Activated CD4-positive, alpha-beta T cell treated with anti-CD3 and anti-CD28 coated beads, Interleukin-2, amount 50 U/mL, for 16 hours (primary cell): ENCODE data around the gene NGF.
A peak's percentile ranks its signal among the peaks of the same experiment; 100 is the strongest.
"Not testable (repeated sequence)": the region's sequence is repeated elsewhere in the genome, so short reads cannot be mapped to it uniquely, and the experiment has no call there.

Experiments used
- DNase-seq: peaks from one replicate; pipeline ENCODE4 v3.0.0-alpha.2; 2020

NGF gene

GRCh38 chr1:115332813-115333608 lies 5.0 kb downstream of the NGF start:
- DNase-seq, result peak; percentile 24

GRCh38 chr1:115331558-115332331 lies 6.3 kb downstream of the NGF start:
- DNase-seq, result no peak

DNA sequence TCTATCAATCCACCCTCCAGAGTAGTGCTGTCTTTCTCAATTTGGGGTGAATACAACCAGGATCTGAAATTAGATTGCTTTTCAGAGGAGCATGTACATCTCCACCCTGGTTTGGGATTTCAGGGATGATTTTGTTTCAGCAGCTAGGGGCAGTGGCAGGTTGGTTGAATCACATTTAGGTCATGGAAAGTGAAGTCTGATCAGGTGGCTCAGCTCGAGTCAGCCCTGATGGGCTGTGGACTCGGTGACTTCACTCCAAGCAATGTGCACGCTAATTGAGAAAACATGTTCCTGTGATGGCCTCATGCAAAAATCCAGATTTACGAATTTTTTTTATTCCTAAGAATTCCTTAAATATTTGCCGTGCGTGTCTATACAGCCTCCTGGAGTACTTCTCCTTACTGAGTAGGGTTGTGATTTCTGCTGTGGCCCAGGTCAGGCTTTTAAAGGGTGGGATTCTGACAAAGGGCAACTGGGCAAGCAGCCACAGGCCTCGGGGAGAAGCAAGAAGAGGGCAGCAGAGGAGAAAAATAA lies 7.5 kb downstream of the NGF start:
- no peak for DNase-seq

GRCh38 chr1:115329965-115330364 lies 8.1 kb downstream of the NGF start:
- DNase-seq, result no peak

- DNase-seq, result no peak
These were observed 10.8 kb downstream of the NGF start for GRCh38 chr1:115327270-115327669.

GRCh38 chr1:115326419-115326818 lies 11.6 kb downstream of the NGF start:
- no peak for DNase-seq

DNA sequence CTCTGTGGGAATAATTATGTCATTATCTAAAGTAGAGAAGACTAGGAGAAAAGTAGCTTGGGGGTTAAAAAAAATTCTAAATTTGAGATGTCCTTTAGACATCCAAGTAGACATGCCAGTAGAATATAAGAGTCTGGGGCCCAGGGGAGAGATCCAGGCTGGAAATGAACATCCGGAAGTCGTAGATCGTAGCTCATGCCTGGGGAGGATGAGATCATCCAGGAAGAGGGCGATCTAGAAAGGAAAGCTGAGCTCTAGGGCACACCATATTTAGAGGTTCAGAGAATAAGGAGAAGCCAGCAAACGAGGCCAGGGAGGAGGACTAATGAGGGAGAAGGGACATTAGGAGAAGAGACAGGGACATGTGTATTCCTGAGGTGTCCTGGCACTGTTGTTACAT lies 12.2 kb downstream of the NGF start:
- DNase-seq, result no peak

GRCh38 chr1:115324649-115325420 lies 13.2 kb downstream of the NGF start:
- no peak for DNase-seq

- no peak for DNase-seq
These were observed 14.6 kb downstream of the NGF start for GRCh38 chr1:115323366-115324004.

DNA sequence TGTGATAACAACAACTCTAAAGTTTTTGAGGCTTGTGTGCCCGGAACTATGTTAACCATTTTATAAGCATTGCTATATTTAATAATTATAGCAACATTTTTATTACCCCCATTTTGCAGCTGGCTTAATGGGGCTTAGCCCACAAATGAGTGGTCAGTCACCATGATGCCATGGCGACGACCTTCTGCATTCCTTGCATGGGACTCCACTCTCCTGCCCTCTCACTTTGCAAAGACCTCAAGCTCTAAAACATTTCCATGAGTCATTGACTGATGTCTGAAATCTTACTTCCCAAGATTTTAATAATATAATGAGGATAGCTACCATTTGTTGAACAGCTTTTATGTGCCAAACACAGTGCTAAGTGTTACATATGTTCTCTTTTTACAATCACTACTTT lies 15.4 kb downstream of the NGF start:
- DNase-seq, result no peak

GRCh38 chr1:115320377-115320776 lies 17.7 kb downstream of the NGF start:
- no peak for DNase-seq

DNA sequence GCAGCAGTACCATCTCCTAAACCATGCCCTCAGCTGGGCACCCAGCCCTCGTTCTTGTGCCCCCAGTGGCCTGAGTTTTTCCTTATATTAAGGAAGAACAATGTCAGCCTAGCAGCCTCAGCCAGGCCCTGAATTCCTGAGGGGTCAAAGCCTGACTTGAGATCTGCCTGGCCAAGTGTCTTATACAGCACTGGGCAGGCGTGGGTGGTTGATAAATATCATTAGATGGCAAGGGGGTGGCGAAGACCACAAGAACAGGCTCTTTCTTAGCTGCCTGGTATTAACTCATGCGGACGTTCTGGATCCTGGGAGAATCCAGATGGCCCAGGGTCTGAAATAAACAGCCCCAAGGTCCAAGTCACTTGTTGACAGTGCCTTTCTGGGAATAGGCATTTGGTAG lies 18.3 kb downstream of the NGF start:
- DNase-seq, result no peak

GRCh38 chr1:115317101-115318012 lies 20.7 kb downstream of the NGF start:
- no peak for DNase-seq

GRCh38 chr1:115314765-115315164 lies 23.3 kb downstream of the NGF start:
- no peak for DNase-seq

DNA sequence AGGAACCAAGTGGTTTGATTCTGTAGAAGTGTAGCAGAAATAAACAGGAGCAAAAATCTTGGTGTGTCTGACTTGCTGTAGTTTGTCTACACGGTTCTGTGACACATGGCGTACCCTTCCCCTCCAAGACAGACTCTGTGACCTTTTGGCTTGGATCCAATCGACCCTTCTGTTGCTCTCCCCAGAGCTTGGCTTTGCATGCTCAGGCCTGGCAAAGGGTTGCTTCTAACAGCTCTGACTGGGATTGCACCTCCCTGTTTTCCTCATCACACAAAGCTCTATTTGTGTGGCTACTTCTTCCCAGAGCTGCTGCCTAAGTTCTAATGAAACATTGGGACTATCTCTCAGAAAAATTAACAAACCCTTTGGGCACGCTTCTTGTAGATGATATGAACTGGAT lies 24.0 kb downstream of the NGF start:
- no peak for DNase-seq

DNA sequence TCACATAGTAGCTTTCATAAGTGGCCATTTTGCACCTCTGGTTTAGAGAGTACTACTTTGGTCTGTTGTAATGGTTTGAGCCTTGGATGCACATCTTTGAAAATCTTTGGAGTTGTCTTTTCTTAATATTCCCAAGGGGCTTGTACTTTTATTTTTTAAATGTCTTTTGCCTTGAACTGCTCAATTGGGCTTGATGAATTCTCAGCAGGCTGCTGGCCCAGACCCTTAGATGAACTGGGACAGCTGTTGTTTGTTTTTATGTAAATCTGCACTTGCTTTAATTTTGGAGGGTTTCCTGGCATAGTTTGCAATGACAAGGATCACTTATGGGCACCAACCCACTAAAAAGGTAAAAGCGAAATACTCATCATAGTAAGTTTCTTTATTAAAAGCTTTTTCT lies 24.9 kb downstream of the NGF start:
- no peak for DNase-seq

DNA sequence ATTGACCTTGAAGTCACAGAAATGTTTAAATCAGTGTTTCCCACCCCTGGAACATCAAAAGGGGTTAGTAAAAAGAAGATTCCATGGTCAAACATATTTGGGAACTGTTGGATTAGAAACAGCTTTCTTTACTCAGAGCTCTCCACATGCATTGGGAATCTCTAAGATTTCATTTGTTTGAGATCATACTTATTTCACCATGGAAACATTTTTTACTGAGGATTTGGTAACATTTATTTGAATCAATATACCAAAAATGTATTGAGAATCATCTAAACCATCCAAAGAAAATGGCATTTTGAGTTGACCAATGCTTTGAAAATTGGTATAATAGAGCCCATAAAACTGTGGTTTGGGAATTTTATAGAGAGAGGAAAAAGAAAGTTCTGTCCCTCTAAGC lies 25.3 kb downstream of the NGF start:
- DNase-seq, result no peak

DNA sequence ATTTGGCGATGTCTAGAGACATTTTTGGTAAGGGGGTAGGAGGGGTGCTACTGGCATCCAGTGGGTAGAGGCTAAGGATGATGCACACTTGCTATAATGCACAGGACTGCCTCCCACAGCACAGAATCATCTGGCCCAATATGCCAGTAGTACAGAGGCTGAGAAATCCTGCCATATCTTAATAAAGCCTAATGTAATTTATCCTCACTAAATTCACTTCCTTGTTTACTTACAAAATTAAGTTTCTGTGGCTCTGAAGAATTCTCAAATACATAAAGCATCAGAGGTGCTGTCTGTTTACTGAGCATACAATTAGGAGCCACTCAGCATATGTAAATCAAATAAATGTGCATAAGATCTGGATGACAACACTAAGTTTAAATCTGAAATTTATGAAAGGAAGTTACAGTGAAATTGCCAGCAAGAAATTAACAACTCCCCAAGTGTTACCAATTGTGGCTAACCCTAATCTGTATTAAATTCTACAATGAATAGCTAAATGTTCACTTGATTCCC lies 26.5 kb downstream of the NGF start:
- no peak for DNase-seq

DNA sequence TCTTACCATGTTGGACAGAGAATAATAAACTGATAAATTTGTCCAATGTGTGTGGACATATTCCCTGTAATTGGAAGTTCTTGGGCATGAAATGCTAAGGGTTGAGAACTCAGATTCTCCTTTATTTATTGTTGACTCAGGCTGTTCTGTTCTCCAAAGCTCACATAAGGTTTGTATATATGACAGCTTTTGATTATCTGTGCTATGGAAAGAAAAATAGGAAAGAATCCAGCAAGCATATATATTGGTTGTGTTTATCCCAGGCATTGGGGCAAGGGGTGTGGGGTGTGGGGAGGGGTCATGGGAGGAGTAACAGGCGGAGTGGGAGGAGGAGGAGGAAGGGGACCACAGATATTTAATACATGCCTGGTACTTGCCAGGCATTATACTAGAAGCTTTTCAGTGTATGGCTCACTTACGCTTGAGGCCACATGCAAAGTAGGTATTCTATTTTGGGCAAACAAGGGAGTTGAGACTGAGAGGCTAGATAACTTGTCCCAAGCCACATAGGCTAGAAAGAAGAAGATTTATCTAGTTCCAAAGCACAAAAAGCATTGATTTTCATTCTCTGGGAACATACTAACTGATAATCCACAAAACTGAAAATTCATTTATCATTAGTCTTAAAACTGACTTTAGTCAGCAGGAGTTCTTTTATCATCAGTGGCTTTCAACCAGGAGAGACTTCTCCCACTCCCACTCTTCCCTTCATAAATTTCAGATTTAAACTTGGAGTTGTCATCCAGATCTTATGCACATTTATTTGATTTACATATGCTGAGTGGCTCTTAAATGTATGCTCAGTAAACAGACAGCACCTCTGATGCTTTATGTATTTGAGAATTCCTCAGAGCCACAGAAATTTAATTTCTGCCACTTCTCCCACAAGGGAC lies 27.2 kb downstream of the NGF start:
- DNase-seq, result no peak

- DNase-seq, result not testable (repeated sequence)
These were observed 28.5 kb downstream of the NGF start for GRCh38 chr1:115309504-115309903.
